ENCODE results near the gene OR2C3. TPM values are rescaled to one million over a fixed set of nuclear protein-coding genes. Genes with fewer than 3 reads are reported as not detected.

OR2C3 gene
- polyA plus RNA-seq, 1 donor from 2014 or later: not detected

DNA sequence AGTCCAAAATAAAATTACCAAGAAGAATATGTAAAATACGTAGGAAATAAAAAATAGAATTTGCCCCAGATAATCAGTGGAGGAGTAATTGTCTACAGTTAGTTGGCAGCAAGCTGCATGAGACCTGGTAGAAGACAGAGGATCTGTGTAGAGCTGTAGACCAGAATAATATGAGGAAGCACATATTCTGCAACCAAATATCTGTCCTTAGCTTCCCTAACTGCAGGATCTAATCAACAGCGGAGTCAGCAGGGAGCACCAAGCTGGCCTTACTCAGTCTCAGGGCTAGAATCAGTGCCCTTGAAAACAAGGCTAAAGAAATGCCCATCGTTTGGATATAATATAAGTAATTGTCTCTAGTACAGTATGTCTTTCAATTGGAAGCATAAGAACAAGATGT lies 6.6 kb upstream of the OR2C3 start:
- H3K79me2 ChIP-seq (replicated peaks; ENCODE audit: insufficient read depth, low read length): no peaks in the 10 kb centered on the region
- no peaks in the 10 kb centered on the region for H4K20me1 ChIP-seq (ENCODE audit: insufficient read depth)
- no peak for TF ChIP-seq SMC3 (conservative IDR thresholded peaks at IDR 0.05; ENCODE audit: poor library complexity)
- H2AFZ ChIP-seq (ENCODE audit: low read depth, low read length): no peak overlapping the region
- H3K36me3 ChIP-seq (ENCODE audit: insufficient read depth, low read length): no peaks in the 10 kb centered on the region
- H3K9me2 ChIP-seq (ENCODE audit: insufficient read depth, low read length): no peaks in the 10 kb centered on the region
- no peak overlapping the region for H3K27ac ChIP-seq (ENCODE audit: low read length)
- no peak overlapping the region for H3K9ac ChIP-seq (ENCODE audit: low read length)
- no peak overlapping the region for H3K4me2 ChIP-seq (ENCODE audit: low read length)
- no peak overlapping the region for H3K4me3 ChIP-seq (ENCODE audit: low read length)
- H3K9me3 ChIP-seq (ENCODE audit: low read length): no peaks in the 10 kb centered on the region
- no peaks in the 10 kb centered on the region for H3F3A ChIP-seq (ENCODE audit: insufficient read depth, low read length, poor library complexity, severe bottlenecking)
- no peaks in the 10 kb centered on the region for H3K27me3 ChIP-seq (ENCODE audit: insufficient read depth, low read depth, low read length)

DNA sequence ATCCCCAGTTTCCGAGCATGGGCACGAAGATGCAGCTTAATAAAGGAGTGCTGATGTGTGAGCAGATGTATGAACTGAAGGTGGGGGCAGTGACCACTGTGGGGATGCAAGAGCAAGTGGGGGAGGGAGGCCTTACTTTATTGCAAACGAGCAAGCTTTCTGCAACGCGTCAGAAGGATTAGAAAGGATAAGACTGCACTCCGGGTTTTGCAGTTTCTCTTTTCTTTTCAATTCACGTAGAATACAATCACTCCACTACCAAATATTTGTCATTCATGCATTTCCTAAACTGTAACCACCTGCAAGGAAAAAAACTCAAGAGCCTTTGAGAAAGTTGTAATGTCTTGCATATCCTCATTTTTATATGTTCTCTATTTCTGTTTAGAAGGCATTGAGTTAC lies 4.3 kb upstream of the OR2C3 start:
- H3K4me3 ChIP-seq (ENCODE audit: low read length): no peak overlapping the region

DNA sequence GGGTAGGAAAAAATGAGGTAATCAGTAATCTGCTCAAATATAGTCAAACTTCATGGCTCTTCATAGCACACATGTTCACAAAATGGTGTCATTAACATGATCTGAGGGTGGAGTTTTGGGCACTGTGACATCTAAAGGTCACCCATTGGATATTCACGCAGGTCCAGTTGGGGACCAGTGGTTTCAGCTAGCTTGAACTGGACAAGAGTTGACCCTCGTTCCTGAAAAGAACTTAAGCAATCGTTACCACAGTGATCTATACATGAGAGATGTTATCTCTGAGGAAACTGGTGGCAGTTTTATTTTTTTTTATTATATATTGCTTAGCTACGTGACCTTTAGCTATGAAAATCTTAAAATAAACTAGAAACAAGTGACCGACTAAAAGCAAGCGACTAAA lies 3.0 kb upstream of the OR2C3 start:
- Histone ChIP-seq H2AFZ (ENCODE audit: low read depth, low read length) (no peak overlapping the region), H4K20me1 (ENCODE audit: insufficient read depth) (no peaks in the 10 kb centered on the region), H3K4me2 (ENCODE audit: low read length) (no peak overlapping the region), H3K27ac (ENCODE audit: low read length) (no peak overlapping the region), H3K79me2 (replicated peaks; ENCODE audit: insufficient read depth, low read length) (no peaks in the 10 kb centered on the region), H3K27me3 (ENCODE audit: insufficient read depth, low read depth, low read length) (no peaks in the 10 kb centered on the region), H3K9me3 (ENCODE audit: low read length) (no peaks in the 10 kb centered on the region), H3K36me3 (ENCODE audit: insufficient read depth, low read length) (no peaks in the 10 kb centered on the region), H3K4me3 (ENCODE audit: low read length) (no peak overlapping the region), H3K9me2 (ENCODE audit: insufficient read depth, low read length) (no peaks in the 10 kb centered on the region), H3K9ac (ENCODE audit: low read length) (no peak overlapping the region), H3F3A (ENCODE audit: insufficient read depth, low read length, poor library complexity, severe bottlenecking) (no peaks in the 10 kb centered on the region)
- TF ChIP-seq, protein P1, sequence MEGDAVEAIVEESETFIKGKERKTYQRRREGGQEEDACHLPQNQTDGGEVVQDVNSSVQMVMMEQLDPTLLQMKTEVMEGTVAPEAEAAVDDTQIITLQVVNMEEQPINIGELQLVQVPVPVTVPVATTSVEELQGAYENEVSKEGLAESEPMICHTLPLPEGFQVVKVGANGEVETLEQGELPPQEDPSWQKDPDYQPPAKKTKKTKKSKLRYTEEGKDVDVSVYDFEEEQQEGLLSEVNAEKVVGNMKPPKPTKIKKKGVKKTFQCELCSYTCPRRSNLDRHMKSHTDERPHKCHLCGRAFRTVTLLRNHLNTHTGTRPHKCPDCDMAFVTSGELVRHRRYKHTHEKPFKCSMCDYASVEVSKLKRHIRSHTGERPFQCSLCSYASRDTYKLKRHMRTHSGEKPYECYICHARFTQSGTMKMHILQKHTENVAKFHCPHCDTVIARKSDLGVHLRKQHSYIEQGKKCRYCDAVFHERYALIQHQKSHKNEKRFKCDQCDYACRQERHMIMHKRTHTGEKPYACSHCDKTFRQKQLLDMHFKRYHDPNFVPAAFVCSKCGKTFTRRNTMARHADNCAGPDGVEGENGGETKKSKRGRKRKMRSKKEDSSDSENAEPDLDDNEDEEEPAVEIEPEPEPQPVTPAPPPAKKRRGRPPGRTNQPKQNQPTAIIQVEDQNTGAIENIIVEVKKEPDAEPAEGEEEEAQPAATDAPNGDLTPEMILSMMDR (IDR thresholded peaks at IDR 0.05; ENCODE audit: poor library complexity, severe bottlenecking): no peak

More for the DNA sequence above, 4.3 kb upstream of the OR2C3 start:
- Histone ChIP-seq H3K79me2 (replicated peaks; ENCODE audit: insufficient read depth, low read length) (no peaks in the 10 kb centered on the region), H3K9me3 (ENCODE audit: low read length) (no peaks in the 10 kb centered on the region), H3K9ac (ENCODE audit: low read length) (no peak overlapping the region), H3K9me2 (ENCODE audit: insufficient read depth, low read length) (no peaks in the 10 kb centered on the region), H3K36me3 (ENCODE audit: insufficient read depth, low read length) (no peaks in the 10 kb centered on the region), H3K4me2 (ENCODE audit: low read length) (no peak overlapping the region), H4K20me1 (ENCODE audit: insufficient read depth) (no peaks in the 10 kb centered on the region), H3F3A (ENCODE audit: insufficient read depth, low read length, poor library complexity, severe bottlenecking) (no peaks in the 10 kb centered on the region), H2AFZ (ENCODE audit: low read depth, low read length) (no peak overlapping the region), H3K27ac (ENCODE audit: low read length) (no peak overlapping the region), H3K27me3 (ENCODE audit: insufficient read depth, low read depth, low read length) (no peaks in the 10 kb centered on the region)
- TF ChIP-seq SMC3 (conservative IDR thresholded peaks at IDR 0.05; ENCODE audit: poor library complexity) (no peak), EZH2 (IDR thresholded peaks at IDR 0.05; ENCODE audit: borderline replicate concordance, insufficient read depth, low read length, poor library complexity, severe bottlenecking) (no peak), RAD21 (conservative IDR thresholded peaks at IDR 0.05) (no peak), POLR2AphosphoS5 (IDR thresholded peaks at IDR 0.05) (no peak), EP300 (conservative IDR thresholded peaks at IDR 0.05; ENCODE audit: poor library complexity, severe bottlenecking) (no peak), TAF1 (IDR thresholded peaks at IDR 0.05; ENCODE audit: low read depth) (no peak), MXI1 (conservative IDR thresholded peaks at IDR 0.05; ENCODE audit: poor library complexity, severe bottlenecking) (no peak)
- TF ChIP-seq, protein P2, sequence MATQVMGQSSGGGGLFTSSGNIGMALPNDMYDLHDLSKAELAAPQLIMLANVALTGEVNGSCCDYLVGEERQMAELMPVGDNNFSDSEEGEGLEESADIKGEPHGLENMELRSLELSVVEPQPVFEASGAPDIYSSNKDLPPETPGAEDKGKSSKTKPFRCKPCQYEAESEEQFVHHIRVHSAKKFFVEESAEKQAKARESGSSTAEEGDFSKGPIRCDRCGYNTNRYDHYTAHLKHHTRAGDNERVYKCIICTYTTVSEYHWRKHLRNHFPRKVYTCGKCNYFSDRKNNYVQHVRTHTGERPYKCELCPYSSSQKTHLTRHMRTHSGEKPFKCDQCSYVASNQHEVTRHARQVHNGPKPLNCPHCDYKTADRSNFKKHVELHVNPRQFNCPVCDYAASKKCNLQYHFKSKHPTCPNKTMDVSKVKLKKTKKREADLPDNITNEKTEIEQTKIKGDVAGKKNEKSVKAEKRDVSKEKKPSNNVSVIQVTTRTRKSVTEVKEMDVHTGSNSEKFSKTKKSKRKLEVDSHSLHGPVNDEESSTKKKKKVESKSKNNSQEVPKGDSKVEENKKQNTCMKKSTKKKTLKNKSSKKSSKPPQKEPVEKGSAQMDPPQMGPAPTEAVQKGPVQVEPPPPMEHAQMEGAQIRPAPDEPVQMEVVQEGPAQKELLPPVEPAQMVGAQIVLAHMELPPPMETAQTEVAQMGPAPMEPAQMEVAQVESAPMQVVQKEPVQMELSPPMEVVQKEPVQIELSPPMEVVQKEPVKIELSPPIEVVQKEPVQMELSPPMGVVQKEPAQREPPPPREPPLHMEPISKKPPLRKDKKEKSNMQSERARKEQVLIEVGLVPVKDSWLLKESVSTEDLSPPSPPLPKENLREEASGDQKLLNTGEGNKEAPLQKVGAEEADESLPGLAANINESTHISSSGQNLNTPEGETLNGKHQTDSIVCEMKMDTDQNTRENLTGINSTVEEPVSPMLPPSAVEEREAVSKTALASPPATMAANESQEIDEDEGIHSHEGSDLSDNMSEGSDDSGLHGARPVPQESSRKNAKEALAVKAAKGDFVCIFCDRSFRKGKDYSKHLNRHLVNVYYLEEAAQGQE (IDR thresholded peaks at IDR 0.05; ENCODE audit: borderline replicate concordance): no peak
- TF ChIP-seq, protein P1 (IDR thresholded peaks at IDR 0.05; ENCODE audit: poor library complexity, severe bottlenecking): no peak
